ENCODE results near the gene BANF2. TPM values are rescaled to one million over a fixed set of nuclear protein-coding genes. Genes with fewer than 3 reads are reported as not detected.

BANF2 gene
- total RNA-seq, 3 donors from 2014 or later, result not detected

DNA sequence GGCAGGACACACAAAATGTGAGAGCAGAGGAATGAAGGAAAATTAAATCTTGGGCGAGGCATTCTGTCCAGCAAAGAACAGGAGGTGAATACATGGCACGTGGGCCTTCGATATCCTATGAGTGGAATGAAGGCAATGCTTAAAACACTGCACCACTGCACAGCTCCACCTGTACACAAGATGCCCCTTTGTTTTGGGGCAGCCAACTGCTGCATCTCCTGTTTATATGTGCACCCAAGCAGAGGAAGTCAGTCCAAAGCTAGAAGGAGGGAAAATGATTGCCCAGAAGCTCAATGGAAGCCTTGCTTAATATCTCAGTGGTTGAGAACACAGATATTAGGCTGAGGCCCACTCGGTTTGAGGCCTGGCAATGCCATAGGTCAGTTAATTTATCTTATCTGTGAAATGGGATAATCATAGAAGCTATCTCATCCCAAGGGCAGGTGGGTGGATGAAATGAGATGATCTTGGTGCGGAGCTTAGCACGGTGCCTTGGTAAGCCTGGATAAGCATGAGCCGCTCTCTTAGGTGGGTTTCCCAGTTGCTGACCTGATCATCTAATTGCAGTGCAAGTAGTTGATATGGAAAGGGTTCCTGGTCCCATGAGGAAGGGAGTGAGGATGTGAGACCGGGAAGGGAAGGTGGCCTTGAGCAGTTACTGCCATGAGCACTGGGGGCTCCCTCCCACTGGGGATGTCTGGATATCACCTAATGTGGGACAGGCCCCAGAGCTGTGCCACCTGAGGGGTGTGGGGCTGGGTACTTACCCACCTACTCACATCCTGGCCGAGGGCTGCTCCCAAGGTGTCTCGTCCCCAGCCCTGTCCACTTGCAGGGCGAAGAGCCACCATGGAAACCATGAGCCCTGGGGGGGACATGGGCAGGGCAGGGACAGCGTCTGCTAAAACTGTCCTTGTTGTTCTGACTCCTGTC, 9.9 kb downstream of the BANF2 start:
- Histone ChIP-seq H3K36me3 (no peaks in the 10 kb centered on the region), H3K4me1 (no peaks in the 10 kb centered on the region), H3K9me3 (no peaks in the 10 kb centered on the region), H3K27me3 (no peaks in the 10 kb centered on the region), H3K27ac (no peak overlapping the region), H3K4me3 (no peak overlapping the region)
- intact Hi-C loops (cut with DNase I; ENCODE audit: low total_unique reads), result no loop called here
- no peak for TF ChIP-seq POLR2AphosphoS5 (IDR thresholded peaks at IDR 0.05)
- DNase-seq (ENCODE audit: low spot score in 2 of 2), result no peak

DNA sequence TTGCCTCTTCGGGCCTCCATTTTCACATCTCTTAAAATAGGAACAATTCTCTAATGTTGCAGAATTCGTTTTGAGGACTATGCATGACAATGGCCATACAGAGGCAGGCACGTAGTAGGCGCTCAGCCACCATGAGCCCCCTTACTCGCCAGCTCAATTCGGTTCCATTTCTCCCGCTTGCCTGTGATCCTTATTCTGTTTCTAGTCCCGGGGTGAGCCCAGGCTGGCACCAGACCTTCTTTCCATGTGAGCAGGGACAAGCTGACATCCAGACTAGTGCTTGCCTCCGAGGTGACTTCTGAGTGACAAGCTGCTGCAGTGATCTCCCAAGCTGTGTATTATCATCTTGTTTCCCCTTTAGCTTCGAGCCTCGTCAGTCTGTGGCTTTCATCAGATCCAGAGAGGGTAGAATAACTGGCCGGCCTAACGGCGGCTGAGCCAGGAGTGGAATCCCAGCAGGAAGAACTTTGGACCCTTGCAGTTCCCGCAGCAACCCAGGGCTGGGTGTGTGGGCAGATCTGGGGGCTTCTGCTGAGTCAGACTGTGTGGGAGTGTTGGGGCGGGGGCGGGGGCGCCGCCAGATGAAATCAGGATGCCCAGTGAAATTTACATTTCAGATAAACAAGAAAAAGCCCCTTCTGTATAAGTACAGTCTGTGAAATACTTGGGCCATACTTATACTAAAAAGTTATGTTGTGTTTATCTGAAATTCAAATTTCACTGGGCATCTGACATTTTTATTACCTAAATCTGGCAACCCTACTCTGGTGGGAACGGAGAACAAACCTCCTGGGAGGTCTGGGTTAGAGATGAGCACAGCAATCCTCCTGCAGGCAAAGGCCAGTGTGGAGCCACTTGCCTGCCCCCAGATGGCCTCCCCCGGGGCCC, 10.9 kb downstream of the BANF2 start:
- H3K4me1 ChIP-seq, result no peaks in the 10 kb centered on the region
- intact Hi-C loops (cut with DNase I; ENCODE audit: low total_unique reads), result no loop called here
- DNase-seq (ENCODE audit: low spot score in 2 of 2), result no peak
- no peak for TF ChIP-seq POLR2AphosphoS5 (IDR thresholded peaks at IDR 0.05)
- TF ChIP-seq, protein P1, sequence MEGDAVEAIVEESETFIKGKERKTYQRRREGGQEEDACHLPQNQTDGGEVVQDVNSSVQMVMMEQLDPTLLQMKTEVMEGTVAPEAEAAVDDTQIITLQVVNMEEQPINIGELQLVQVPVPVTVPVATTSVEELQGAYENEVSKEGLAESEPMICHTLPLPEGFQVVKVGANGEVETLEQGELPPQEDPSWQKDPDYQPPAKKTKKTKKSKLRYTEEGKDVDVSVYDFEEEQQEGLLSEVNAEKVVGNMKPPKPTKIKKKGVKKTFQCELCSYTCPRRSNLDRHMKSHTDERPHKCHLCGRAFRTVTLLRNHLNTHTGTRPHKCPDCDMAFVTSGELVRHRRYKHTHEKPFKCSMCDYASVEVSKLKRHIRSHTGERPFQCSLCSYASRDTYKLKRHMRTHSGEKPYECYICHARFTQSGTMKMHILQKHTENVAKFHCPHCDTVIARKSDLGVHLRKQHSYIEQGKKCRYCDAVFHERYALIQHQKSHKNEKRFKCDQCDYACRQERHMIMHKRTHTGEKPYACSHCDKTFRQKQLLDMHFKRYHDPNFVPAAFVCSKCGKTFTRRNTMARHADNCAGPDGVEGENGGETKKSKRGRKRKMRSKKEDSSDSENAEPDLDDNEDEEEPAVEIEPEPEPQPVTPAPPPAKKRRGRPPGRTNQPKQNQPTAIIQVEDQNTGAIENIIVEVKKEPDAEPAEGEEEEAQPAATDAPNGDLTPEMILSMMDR (IDR thresholded peaks at IDR 0.05), result no peak
- no peak for TF ChIP-seq POLR2A (IDR thresholded peaks at IDR 0.05)
- H3K4me3 ChIP-seq, result no peak overlapping the region
- H3K9me3 ChIP-seq, result no peaks in the 10 kb centered on the region
- no peaks in the 10 kb centered on the region for H3K27me3 ChIP-seq
- no peak overlapping the region for H3K27ac ChIP-seq
- no peaks in the 10 kb centered on the region for H3K36me3 ChIP-seq

DNA sequence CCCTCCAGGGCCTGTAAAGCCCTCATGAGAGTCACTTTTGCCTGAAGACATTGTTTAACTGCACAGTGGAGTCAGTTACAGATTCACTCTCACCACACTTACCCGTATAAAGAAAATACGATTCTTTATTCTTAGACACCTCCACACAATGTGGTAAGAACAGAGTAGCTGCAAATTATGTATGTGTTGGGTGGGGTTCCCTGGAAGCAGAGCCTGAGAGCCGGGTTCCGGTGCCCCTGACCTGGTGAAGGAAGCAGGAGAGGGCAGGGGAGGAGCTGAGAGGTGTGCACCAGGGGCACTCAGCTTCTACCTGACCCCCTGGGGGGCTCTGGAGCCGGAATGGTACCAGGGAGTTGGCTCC, 11.5 kb downstream of the BANF2 start:
- H3K27me3 ChIP-seq, result no peaks in the 10 kb centered on the region
- TF ChIP-seq POLR2AphosphoS5 (IDR thresholded peaks at IDR 0.05) (no peak), POLR2A (IDR thresholded peaks at IDR 0.05) (no peak)
- TF ChIP-seq, protein P1 (IDR thresholded peaks at IDR 0.05), result no peak
- intact Hi-C loops (cut with DNase I; ENCODE audit: low total_unique reads), result no loop called here
- DNase-seq (ENCODE audit: low spot score in 2 of 2), result no peak
- no peaks in the 10 kb centered on the region for H3K9me3 ChIP-seq
- no peak overlapping the region for H3K4me3 ChIP-seq
- H3K4me1 ChIP-seq, result no peaks in the 10 kb centered on the region
- no peaks in the 10 kb centered on the region for H3K36me3 ChIP-seq
- no peak overlapping the region for H3K27ac ChIP-seq

DNA sequence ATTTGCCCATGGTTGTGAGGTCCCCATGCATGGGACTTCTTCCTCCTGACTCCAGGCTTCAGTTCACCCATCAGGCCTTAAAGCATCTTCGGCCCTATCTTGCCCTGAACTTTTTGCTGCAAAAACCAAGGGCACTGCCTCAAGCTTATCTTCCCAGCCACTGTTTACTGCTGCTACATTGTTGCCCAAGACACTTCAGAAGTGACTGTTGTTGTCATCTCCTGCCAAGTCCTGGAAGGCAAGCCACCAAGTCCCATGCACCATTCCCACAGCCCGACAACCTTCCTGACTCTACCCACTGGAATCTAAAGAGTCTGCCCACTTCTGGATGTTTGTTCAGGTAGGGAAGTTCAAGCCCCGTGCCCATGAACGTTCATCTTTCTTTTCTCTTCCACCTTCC, 12.4 kb downstream of the BANF2 start:
- Histone ChIP-seq H3K27ac (no peak overlapping the region), H3K4me3 (no peak overlapping the region), H3K4me1 (no peaks in the 10 kb centered on the region), H3K36me3 (no peaks in the 10 kb centered on the region), H3K27me3 (no peaks in the 10 kb centered on the region), H3K9me3 (no peaks in the 10 kb centered on the region)
- TF ChIP-seq POLR2AphosphoS5 (IDR thresholded peaks at IDR 0.05), result no peak
- TF ChIP-seq, protein P1 (IDR thresholded peaks at IDR 0.05), result no peak
- TF ChIP-seq POLR2A (IDR thresholded peaks at IDR 0.05), result no peak
- no peak for DNase-seq (ENCODE audit: low spot score in 2 of 2)
- intact Hi-C loops (cut with DNase I; ENCODE audit: low total_unique reads), result no loop called here

DNA sequence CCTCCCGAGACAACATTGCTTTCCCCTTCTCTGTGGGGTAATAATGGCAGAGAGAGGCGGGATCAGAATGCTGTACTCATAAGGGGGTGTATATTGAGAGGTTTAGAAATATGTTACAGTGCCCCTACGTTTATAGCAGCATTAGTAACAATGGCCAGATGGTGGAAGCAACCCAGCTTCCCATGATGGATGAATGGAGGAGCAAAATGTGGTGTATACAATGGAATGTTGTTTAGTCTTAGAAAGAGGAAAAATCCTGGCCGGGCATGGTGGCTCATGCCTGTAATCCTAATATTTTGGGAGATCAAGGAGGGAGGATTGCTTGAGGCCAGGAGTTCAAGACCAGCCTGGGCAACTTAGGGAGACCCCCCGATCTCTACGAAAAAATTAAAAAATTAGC, 12.9 kb downstream of the BANF2 start:
- Histone ChIP-seq H3K9me3 (no peaks in the 10 kb centered on the region), H3K27ac (no peak overlapping the region), H3K27me3 (no peaks in the 10 kb centered on the region), H3K36me3 (no peaks in the 10 kb centered on the region), H3K4me1 (no peaks in the 10 kb centered on the region), H3K4me3 (no peak overlapping the region)
- intact Hi-C loops (cut with DNase I; ENCODE audit: low total_unique reads), result no loop called here
- TF ChIP-seq POLR2AphosphoS5 (IDR thresholded peaks at IDR 0.05) (no peak), POLR2A (IDR thresholded peaks at IDR 0.05) (no peak)
- TF ChIP-seq, protein P1 (IDR thresholded peaks at IDR 0.05), result no peak
- no peak for DNase-seq (ENCODE audit: low spot score in 2 of 2)
